Thoracic aorta (tissue), 2 donors: ENCODE results near the gene GOLGA6A. TPM values are rescaled to one million over a fixed set of nuclear protein-coding genes. Genes with fewer than 3 reads are reported as not detected.

Experiments used
- ATAC-seq: fragments of 150-250 bp; one replicate; pipeline ENCODE4 v1.8.0; 2017; ENCODE audit warnings: low read depth; ENCODE audit not compliant: insufficient number of reproducible peaks, low FRiP score
- DNase-seq: peaks from one replicate; pipeline ENCODE4 v3.0.0-alpha.2; 2020; ENCODE audit warnings: low spot score
- H3K27ac ChIP-seq, 2 donors: fragments of 200-600 bp; sonication (generic); 1 replicate in 1 of 2; 2 replicates in 1 of 2; pipeline ENCODE4 v1.5.1; 2016; ENCODE audit warnings: mild to moderate bottlenecking in 2 of 2, moderate library complexity in 2 of 2
- H3K27me3 ChIP-seq: fragments of 200-600 bp; sonication (generic); replicated peaks from 2 replicates; pipeline ENCODE4 v1.6.0; 2016; ENCODE audit warnings: mild to moderate bottlenecking; ENCODE audit not compliant: insufficient read depth
- H3K36me3 ChIP-seq: fragments of 200-600 bp; sonication (generic); one replicate; pipeline ENCODE4 v1.5.1; 2016
- H3K4me1 ChIP-seq, 2 donors: fragments of 200-600 bp; sonication (generic); 1 replicate in 1 of 2; 2 replicates in 1 of 2; pipeline versions ENCODE4 v1.5.1 to v1.6.0; 2016; ENCODE audit warnings: low read depth in 2 of 2, mild to moderate bottlenecking in 1 of 2; ENCODE audit not compliant: control insufficient read depth in 1 of 2
- H3K4me3 ChIP-seq: fragments of 200-600 bp; sonication (generic); 2 replicates; pipeline ENCODE4 v1.5.1; 2016; ENCODE audit warnings: mild to moderate bottlenecking
- H3K9me3 ChIP-seq: fragments of 200-600 bp; sonication (generic); 2 replicates; pipeline ENCODE4 v1.5.1; 2016
- total RNA-seq, 2 donors: library from RNA; depleted of rRNA; stranded (reverse); fragments of >200 nt; gene quantifications; one replicate each; pipeline versions ENCODE4 v1.1.0 to v1.2.3, GENCODE V29; 2016
- TF ChIP-seq, protein P1 (sequence below): fragments of 200-600 bp; sonication (generic); IDR thresholded peaks from one replicate; pipeline ENCODE4 v1.5.1; 2019; ENCODE audit warnings: antibody characterized with exemption

The GOLGA6A gene
- total RNA-seq, 2 donors from 2014 or later: 0.14 to 0.42 TPM

DNA sequence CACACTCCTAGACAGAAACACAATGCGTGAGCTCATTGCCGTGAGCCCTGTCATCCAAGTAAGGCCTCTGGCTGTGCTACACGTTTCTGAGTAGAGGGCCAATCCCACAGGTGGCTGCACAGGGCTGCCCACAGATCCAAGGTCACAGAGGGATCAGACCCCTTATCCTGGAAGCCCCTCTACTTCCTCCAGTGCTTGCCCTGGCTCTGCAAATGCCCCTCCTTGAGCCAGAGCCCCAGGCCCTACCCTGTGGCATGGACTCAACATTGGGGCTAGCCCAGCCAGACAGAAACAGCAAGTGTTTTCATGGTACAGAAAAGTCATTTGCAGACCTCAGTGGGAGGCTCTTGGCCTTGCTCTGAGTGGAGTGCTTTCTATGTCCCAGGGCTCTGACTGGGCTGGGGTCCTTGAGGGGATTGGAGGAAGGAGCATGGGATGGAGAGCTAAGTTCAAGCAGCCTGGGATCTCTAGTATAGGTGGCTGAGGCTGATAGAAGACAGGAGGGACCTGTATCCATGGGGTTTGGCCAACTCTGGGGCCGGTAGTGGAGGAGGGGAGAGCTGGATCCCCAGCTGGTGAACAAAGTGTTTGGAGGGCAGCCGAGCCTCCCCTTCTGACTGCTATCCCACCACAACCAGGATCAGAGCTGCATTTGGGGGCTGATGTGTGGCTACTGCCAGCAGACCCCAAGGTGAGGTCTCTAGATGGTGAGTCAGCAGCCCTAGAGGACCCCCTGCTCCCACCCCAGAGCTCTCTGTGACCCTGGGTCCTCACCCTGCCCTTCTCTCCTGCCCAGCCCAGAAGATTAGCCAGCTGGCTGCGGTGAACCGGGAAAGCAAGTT, 38.7 kb downstream of the GOLGA6A start:
- ATAC-seq (no peak), DNase-seq (no peak)
- H3K9me3 ChIP-seq: no peaks in the 10 kb centered on the region
- peak overlapping the region in 1 of 2 donors; percentile 19 for H3K27ac ChIP-seq
- peaks cover 5% of the 10 kb centered on the region for H3K36me3 ChIP-seq
- TF ChIP-seq, protein P1, sequence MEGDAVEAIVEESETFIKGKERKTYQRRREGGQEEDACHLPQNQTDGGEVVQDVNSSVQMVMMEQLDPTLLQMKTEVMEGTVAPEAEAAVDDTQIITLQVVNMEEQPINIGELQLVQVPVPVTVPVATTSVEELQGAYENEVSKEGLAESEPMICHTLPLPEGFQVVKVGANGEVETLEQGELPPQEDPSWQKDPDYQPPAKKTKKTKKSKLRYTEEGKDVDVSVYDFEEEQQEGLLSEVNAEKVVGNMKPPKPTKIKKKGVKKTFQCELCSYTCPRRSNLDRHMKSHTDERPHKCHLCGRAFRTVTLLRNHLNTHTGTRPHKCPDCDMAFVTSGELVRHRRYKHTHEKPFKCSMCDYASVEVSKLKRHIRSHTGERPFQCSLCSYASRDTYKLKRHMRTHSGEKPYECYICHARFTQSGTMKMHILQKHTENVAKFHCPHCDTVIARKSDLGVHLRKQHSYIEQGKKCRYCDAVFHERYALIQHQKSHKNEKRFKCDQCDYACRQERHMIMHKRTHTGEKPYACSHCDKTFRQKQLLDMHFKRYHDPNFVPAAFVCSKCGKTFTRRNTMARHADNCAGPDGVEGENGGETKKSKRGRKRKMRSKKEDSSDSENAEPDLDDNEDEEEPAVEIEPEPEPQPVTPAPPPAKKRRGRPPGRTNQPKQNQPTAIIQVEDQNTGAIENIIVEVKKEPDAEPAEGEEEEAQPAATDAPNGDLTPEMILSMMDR: no peak
- H3K4me1 ChIP-seq: peaks cover 25 to 32% of the 10 kb centered on the region in 2 donors
- no peaks in the 10 kb centered on the region for H3K27me3 ChIP-seq
- no peak overlapping the region for H3K4me3 ChIP-seq

DNA sequence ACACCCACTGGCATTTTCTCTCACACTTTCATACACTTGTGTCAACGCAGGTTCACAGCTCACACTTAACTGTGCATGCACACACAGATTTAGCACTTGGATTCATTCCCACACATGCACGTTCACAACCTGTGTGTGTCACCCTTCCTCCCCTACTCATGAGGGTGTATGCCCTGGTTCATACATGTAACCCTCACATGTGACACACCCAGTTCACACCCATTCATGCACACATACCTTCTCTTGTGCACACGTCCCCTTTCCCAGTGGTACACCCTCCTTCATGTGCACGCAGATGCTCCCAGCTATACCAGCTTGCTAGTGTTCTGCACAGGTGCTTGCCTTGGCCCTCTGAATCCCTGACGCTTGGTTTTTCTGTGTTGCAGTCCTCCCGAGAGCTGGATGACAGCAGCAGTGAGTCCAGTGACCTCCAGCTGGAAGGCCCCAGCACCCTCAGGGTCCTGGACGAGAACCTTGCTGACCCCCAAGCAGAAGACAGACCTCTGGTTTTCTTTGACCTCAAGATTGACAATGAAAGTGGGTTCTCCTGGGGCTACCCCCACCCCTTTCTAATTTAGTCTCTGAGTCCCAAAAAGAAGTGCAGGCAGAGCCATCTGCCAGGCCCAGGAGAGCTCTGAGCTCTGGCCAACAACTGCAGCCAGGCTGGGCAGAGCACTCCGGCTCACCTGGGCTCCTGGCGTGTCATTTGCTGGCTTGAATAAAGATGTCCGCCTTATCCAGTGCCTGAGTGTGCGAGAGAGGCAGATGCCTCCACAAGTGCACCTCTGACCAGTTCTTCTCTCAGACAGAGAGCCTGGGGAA, 39.5 kb downstream of the GOLGA6A start:
- Histone ChIP-seq H3K27me3 (no peaks in the 10 kb centered on the region), H3K36me3 (peaks cover 5% of the 10 kb centered on the region), H3K27ac (no peak overlapping the region), H3K9me3 (no peaks in the 10 kb centered on the region), H3K4me3 (no peak overlapping the region), H3K4me1 (peaks cover 22 to 26% of the 10 kb centered on the region in 2 donors)
- ATAC-seq (no peak), DNase-seq (no peak)
- TF ChIP-seq, protein P1: no peak

DNA sequence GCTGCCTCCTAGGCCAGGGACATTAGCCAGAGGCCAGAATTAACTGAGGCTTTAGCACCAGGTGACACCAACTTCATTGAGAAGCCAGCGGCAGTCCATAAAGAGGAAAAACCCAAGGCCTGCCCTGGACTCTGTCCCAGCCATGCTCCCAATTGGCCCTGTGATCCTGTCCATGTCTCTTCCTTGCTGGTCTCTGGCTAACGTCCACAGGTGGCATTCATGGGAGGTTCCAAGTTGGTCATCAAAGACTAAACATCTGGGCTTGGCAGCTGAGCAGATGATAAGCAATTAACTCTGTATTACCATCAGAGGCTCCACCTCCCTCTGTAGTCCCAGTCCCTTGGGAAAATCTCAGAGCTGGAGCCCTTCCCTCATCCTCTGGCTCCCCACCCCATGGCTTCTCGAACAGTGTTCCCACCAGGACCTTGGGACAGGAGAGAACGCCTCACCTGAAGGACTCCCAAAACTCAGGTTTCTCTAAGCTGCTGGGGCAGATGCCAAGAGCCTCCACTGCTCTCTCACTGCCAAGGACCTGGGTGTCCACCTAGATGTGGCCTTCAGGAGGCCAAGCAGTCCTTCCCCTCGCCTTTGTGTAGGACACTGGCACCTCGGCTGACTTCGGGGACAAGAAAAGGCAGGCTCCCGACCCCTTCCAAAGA, 40.4 kb downstream of the GOLGA6A start:
- ATAC-seq (no peak), DNase-seq (no peak)
- H3K27ac ChIP-seq: peak overlapping the region in 1 of 2 donors; percentile 80
- H3K36me3 ChIP-seq: peaks cover 10% of the 10 kb centered on the region
- peaks cover 20 to 25% of the 10 kb centered on the region in 2 donors for H3K4me1 ChIP-seq
- no peaks in the 10 kb centered on the region for H3K9me3 ChIP-seq
- H3K4me3 ChIP-seq: no peak overlapping the region
- no peaks in the 10 kb centered on the region for H3K27me3 ChIP-seq
- TF ChIP-seq, protein P1: no peak

DNA sequence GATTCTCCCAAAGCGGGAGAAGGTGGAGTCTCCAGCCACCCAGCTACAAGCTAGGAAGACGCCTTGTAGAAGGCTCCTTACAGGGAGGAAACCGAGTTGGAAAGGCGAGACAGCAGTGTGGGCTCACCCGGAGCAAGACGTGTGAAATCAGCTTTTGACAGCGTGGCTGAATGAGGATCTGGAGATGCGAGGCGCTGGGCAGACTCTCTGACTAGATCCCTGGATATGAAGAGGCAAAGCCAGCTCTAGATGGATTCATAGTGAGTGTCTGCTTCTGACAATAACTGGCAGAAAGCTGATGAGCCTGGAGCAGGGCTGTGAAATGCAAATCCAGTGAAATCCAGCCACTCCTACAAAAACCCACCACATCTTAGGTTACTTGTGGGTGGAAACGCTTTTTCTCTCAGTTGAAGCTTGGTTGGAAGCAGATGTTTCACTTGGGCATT, 41.0 kb downstream of the GOLGA6A start:
- Histone ChIP-seq H3K36me3 (peaks cover 12% of the 10 kb centered on the region), H3K27me3 (no peaks in the 10 kb centered on the region), H3K9me3 (no peaks in the 10 kb centered on the region), H3K4me3 (no peak overlapping the region), H3K4me1 (peaks cover 20 to 25% of the 10 kb centered on the region in 2 donors), H3K27ac (peak overlapping the region; percentile 73 to 80)
- TF ChIP-seq, protein P1: no peak
- ATAC-seq: no peak
- DNase-seq: no peak
